Stimulated activated naive CD8-positive, alpha-beta T cell treated with anti-CD3 and anti-CD28 coated beads, Interleukin-15, amount 100 ng/mL, for 72 hours (primary cell): Measurements from ENCODE around the gene PHC2.
A peak's percentile ranks its signal among the peaks of the same experiment; 100 is the strongest.

Source experiments
- ATAC-seq: fragments of 150-1000 bp; cut with Tn5 transposase; 2 replicates; pipeline ENCODE4 v1.10.0; 2021; ENCODE audit warnings: mild to moderate bottlenecking, moderate library complexity
- DNase-seq, 2 donors: peaks; one replicate each; pipeline ENCODE4 v3.0.0; 2021 to 2022
- H3K27ac Mint-ChIP-seq, 2 donors: one replicate each; pipeline ENCODE4 v1.8.0; 2022; ENCODE audit warnings: mild to moderate bottlenecking in 2 of 2, mixed read lengths in 2 of 2, moderate library complexity in 2 of 2
- H3K27me3 Mint-ChIP-seq: one replicate; pipeline ENCODE4 v1.8.0; 2022; ENCODE audit warnings: mixed read lengths
- H3K4me1 Mint-ChIP-seq: one replicate; pipeline ENCODE4 v1.8.0; 2022; ENCODE audit warnings: mild to moderate bottlenecking, mixed read lengths
- H3K4me3 Mint-ChIP-seq, 2 donors: one replicate each; pipeline ENCODE4 v1.8.0; 2022; ENCODE audit warnings: mild to moderate bottlenecking in 2 of 2, mixed read lengths in 2 of 2, moderate library complexity in 1 of 2
- H3K9me3 Mint-ChIP-seq, 2 donors: one replicate each; pipeline ENCODE4 v1.8.0; 2022; ENCODE audit warnings: mixed read lengths in 2 of 2

The PHC2 gene

GRCh38 chr1:33377013-33377412 lies 53.9 kb downstream of the PHC2 start:
- Mint-ChIP-seq H3K27ac (no peak overlapping the region), H3K4me3 (no peak overlapping the region), H3K4me1 (peaks cover 16% of the 10 kb centered on the region), H3K27me3 (peaks cover 22% of the 10 kb centered on the region), H3K9me3 (no peaks in the 10 kb centered on the region)
- ATAC-seq = peak; percentile 86
- DNase-seq = no peak

GRCh38 chr1:33375316-33375715 lies 55.6 kb downstream of the PHC2 start:
- Mint-ChIP-seq H3K4me3 (no peak overlapping the region), H3K4me1 (peaks cover 8% of the 10 kb centered on the region), H3K27me3 (peaks cover 10% of the 10 kb centered on the region), H3K27ac (no peak overlapping the region), H3K9me3 (no peaks in the 10 kb centered on the region)
- DNase-seq (no peak), ATAC-seq (no peak)

DNA sequence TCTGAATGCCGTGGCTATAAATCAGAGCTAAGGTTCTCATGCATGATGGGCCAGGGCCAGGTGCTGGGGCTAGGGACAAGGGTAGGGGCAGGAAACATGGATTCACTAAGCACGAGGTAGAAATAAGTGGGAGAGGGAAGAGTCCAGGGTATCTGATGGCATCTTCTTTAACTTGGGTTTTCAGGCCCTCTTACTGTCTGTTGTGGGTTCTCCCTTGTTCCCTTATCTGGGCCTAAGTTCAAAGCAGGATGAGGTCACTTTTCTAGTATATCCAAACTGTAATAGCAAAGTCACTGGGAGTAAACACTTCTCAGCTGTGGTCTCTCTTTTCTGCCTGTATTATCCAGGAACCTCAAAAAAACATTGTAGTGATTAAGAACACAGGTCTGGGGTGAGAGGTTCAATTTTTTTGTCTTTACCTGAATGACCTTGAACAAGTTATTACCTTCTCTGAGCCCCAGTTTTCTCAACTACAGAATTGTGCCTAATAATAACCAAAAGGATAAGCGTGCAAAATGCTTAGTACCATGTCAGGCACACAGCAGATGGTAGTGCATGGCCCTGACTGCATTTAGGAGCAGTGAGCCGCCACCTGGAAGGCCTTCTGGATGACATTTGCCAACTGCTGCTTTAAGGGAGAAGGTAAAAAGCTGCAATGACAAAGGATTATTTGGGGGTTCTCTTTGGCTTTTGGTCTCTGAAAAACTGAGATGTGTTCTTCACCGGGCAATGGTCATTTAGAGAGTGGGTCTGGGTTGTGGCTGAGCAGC lies 56.4 kb downstream of the PHC2 start:
- H3K27ac Mint-ChIP-seq = no peak overlapping the region
- no peak for DNase-seq
- peaks cover 2% of the 10 kb centered on the region for H3K27me3 Mint-ChIP-seq

DNA sequence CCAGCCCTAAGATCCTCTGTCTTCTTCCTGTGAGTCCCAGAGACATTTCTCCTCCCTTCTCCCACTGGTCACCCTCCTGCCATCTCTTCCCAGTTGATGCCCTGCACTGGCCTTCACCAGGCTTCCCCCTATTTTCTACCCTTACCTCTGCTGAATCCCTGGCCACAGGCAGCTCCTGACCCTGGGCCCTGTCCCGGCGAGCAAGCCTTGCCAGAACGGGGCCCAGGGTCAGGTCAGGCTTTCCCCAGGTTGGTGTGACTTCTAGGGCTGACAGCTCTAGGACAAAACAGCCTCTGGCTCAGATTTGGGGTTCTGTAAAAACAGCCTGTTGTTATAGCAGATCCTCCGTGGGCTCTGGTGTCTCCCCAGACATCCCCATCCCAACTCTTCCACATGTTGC lies 57.3 kb downstream of the PHC2 start:
- Mint-ChIP-seq H3K27me3 (no peaks in the 10 kb centered on the region), H3K4me3 (no peak overlapping the region), H3K27ac (no peak overlapping the region), H3K4me1 (no peaks in the 10 kb centered on the region), H3K9me3 (no peaks in the 10 kb centered on the region)
- no peak for ATAC-seq
- DNase-seq = no peak

More for the DNA sequence above, 56.4 kb downstream of the PHC2 start:
- Mint-ChIP-seq H3K4me1 (peaks cover under 1% of the 10 kb centered on the region), H3K9me3 (no peaks in the 10 kb centered on the region), H3K4me3 (no peak overlapping the region)
- no peak for ATAC-seq

DNA sequence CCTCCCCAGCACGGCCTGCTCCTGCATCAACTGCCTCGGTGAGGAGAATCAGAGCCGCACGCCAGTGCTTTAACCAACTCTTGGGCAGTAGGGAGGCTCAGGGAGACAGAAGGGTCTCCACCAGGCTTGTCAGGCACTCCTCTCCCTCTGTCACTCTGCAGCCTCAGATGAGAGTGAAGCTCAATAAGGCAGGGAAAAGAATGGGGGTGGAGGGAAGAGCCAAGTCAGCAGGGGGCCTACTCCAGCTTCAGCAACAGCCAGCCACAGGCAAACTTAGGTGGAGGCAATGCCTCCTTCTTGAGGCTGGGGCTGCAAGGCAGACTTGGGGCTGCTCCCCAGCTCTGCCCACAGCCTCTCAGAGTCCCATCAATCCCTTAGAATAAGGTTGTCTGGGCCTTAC lies 58.2 kb downstream of the PHC2 start:
- ATAC-seq (no peak), DNase-seq (no peak)
- Mint-ChIP-seq H3K27ac (no peak overlapping the region), H3K9me3 (no peaks in the 10 kb centered on the region), H3K4me1 (no peaks in the 10 kb centered on the region), H3K4me3 (no peak overlapping the region), H3K27me3 (no peaks in the 10 kb centered on the region)

DNA sequence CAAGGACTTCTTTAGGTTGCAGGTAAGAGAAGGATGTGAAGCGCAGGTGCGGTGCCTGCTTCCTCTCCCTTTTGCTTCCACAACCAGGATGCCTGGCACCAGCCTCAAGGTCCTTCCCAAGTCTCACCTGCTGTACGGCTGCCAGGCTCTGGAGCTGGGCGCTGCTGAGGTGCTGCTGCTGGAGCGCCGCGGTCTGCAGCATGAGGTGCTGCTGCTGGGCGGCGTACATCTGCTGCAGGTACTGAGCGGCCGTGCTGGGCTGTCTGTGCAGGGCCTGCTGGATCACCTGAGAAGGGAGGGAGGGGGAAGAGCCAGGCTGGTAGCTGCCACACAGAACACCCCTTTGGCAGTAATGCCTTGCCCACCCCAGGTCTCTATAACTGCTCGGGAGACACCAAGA lies 58.7 kb downstream of the PHC2 start:
- no peak overlapping the region for H3K4me3 Mint-ChIP-seq
- no peak for ATAC-seq
- H3K27me3 Mint-ChIP-seq = peaks cover 2% of the 10 kb centered on the region
- no peaks in the 10 kb centered on the region for H3K9me3 Mint-ChIP-seq
- no peaks in the 10 kb centered on the region for H3K4me1 Mint-ChIP-seq
- no peak for DNase-seq
- H3K27ac Mint-ChIP-seq = no peak overlapping the region

GRCh38 chr1:33371334-33371733 lies 59.6 kb downstream of the PHC2 start:
- ATAC-seq (no peak), DNase-seq (no peak)
- Mint-ChIP-seq H3K27me3 (peaks cover 8% of the 10 kb centered on the region), H3K4me1 (no peaks in the 10 kb centered on the region), H3K4me3 (no peak overlapping the region), H3K27ac (peak overlapping the region in 1 of 2 donors; percentile 4), H3K9me3 (no peaks in the 10 kb centered on the region)

DNA sequence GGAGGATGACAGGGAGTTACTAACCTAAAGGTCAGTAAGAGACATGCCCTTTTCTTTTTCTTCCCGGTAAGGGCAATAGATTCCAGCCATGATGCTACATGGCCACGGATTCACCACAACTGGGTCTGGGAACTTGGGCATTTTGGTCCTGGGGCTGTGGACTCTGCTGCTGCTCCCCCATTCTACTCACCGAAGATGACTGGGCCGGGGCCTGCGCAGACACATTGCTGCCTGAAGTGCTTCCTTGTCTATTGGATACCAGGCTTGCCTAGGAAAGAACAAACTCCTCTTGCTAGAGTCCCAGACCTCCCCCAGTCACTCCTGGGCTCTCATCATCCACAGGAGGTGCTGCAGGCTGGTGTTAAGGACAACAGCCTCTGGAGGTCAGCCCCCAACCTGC lies 60.1 kb downstream of the PHC2 start:
- Mint-ChIP-seq H3K27me3 (peaks cover 8% of the 10 kb centered on the region), H3K27ac (no peak overlapping the region), H3K9me3 (no peaks in the 10 kb centered on the region), H3K4me3 (no peak overlapping the region), H3K4me1 (no peaks in the 10 kb centered on the region)
- ATAC-seq (no peak), DNase-seq (no peak)

- ATAC-seq (no peak), DNase-seq (no peak)
- Mint-ChIP-seq H3K4me1 (no peaks in the 10 kb centered on the region), H3K9me3 (no peaks in the 10 kb centered on the region), H3K27ac (no peak overlapping the region), H3K4me3 (no peak overlapping the region), H3K27me3 (peaks cover 8% of the 10 kb centered on the region)
Measured at GRCh38 chr1:33370301-33370700, 60.6 kb downstream of the PHC2 start.

DNA sequence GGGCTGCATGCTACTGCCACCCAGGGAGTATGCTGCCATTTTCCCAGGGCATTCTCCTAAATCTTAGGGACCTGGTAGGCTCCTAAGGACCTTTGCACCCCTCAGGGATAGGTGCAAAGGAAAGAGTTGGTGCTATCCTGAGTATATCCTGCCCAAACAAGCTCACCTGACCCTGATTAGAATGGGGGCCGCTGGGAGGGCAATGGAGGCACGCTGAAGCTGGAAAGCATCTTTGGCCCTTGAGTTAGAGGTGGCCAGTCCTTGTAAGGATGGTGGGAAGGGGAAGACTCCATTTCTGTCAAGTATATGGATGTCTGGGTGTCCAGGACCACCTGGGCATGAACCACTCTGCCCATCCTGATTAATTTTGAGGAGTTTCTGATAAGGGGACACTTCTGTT lies 61.1 kb downstream of the PHC2 start:
- no peak for ATAC-seq
- H3K27me3 Mint-ChIP-seq = peaks cover 8% of the 10 kb centered on the region
- no peaks in the 10 kb centered on the region for H3K9me3 Mint-ChIP-seq
- H3K4me1 Mint-ChIP-seq = no peaks in the 10 kb centered on the region
- no peak for DNase-seq
- no peak overlapping the region for H3K27ac Mint-ChIP-seq
- H3K4me3 Mint-ChIP-seq = no peak overlapping the region

- no peaks in the 10 kb centered on the region for H3K4me1 Mint-ChIP-seq
- H3K27ac Mint-ChIP-seq = no peak overlapping the region
- H3K9me3 Mint-ChIP-seq = no peaks in the 10 kb centered on the region
- ATAC-seq = no peak
- no peak overlapping the region for H3K4me3 Mint-ChIP-seq
- DNase-seq = no peak
- H3K27me3 Mint-ChIP-seq = peaks cover 8% of the 10 kb centered on the region
Measured at GRCh38 chr1:33369081-33369480, 61.8 kb downstream of the PHC2 start.

- no peak overlapping the region for H3K27ac Mint-ChIP-seq
- peaks cover 8% of the 10 kb centered on the region for H3K27me3 Mint-ChIP-seq
- H3K4me1 Mint-ChIP-seq = no peaks in the 10 kb centered on the region
- H3K9me3 Mint-ChIP-seq = no peaks in the 10 kb centered on the region
- no peak for ATAC-seq
- no peak overlapping the region for H3K4me3 Mint-ChIP-seq
- no peak for DNase-seq
Measured at GRCh38 chr1:33368431-33368830, 62.5 kb downstream of the PHC2 start.

GRCh38 chr1:33367485-33368405 lies 63.1 kb downstream of the PHC2 start:
- Mint-ChIP-seq H3K27me3 (peaks cover 8% of the 10 kb centered on the region), H3K9me3 (no peaks in the 10 kb centered on the region), H3K4me1 (no peaks in the 10 kb centered on the region), H3K4me3 (no peak overlapping the region), H3K27ac (no peak overlapping the region)
- peak; percentile 86 for ATAC-seq
- DNase-seq = peak; percentile 78 to 79

- H3K27ac Mint-ChIP-seq = no peak overlapping the region
- H3K9me3 Mint-ChIP-seq = no peaks in the 10 kb centered on the region
- DNase-seq (no peak), ATAC-seq (no peak)
- H3K4me3 Mint-ChIP-seq = no peak overlapping the region
- H3K4me1 Mint-ChIP-seq = no peaks in the 10 kb centered on the region
- H3K27me3 Mint-ChIP-seq = peaks cover 8% of the 10 kb centered on the region
Measured at GRCh38 chr1:33366762-33367484, 64.0 kb downstream of the PHC2 start.

DNA sequence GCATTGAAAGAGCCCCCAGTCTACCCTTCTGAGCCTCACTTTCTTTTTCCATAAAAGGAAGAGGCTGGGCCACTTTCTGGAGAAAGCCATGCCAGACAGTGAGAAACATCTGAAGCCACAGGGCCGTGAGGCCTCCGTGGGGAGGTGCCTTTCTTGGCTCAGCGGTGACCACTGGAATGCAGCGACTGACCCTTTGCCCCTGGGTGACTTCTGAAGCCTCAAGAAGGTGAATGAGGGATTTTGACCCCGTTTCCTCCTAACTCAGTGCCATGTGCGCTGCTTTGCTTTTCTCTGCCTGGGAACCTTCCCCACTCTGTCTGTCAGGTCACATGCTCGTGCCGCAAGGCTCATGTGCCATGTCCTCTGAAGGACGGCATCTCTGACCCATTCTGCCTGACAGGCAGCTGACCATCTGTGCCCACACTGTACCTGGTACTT lies 65.3 kb downstream of the PHC2 start:
- Mint-ChIP-seq H3K27me3 (peaks cover 8% of the 10 kb centered on the region), H3K4me1 (no peaks in the 10 kb centered on the region), H3K4me3 (no peak overlapping the region), H3K27ac (no peak overlapping the region), H3K9me3 (no peaks in the 10 kb centered on the region)
- ATAC-seq (no peak), DNase-seq (no peak)

GRCh38 chr1:33364565-33364918 lies 66.4 kb downstream of the PHC2 start:
- Mint-ChIP-seq H3K27ac (peak overlapping the region in 1 of 2 donors; percentile 55), H3K4me3 (no peak overlapping the region)
- no peak for ATAC-seq

More at GRCh38 chr1:33364565-33364918, 66.4 kb downstream of the PHC2 start:
- Mint-ChIP-seq H3K4me1 (no peaks in the 10 kb centered on the region), H3K9me3 (no peaks in the 10 kb centered on the region), H3K27me3 (peaks cover 8% of the 10 kb centered on the region)
- no peak for DNase-seq
